H1 (cell line): ENCODE results near the gene FXYD7. TPM values are rescaled to one million over a fixed set of nuclear protein-coding genes. Genes with fewer than 3 reads are reported as not detected.

Experiments used
- ATF2 ChIP-seq: IDR thresholded peaks from 2 replicates; pipeline ENCODE4 v1.6.1; 2012; ENCODE audit warnings: low read length, inconsistent platforms
- YY1 ChIP-seq: IDR thresholded peaks from 2 replicates; pipeline ENCODE4 v1.6.1; 2011; ENCODE audit warnings: low read depth, mild to moderate bottlenecking, low read length
- polyA plus RNA-seq, 7 experiments: library from polyadenylated mRNA; depleted of rRNA in 3 of 7; stranded (reverse) in 5 of 7; unstranded in 2 of 7; fragments of >200 nt in 5 of 7; fragments of 200-250 nt in 2 of 7; gene quantifications; 1 replicate in 5 of 7; 2 replicates in 1 of 7; 4 replicates in 1 of 7; pipeline versions ENCODE4 v1.2.1 to v1.2.3, GENCODE V29; 2011 to 2013; ENCODE audit warnings: missing spikeins in 2 of 7, mixed read lengths in 2 of 7
- total RNA-seq: library from RNA; stranded (reverse); fragmentation: NEBNext Ultra II Directional; extraction: Animal tissue kit (Norgen Biotek cat#: 25700); gene quantifications from 2 replicates; pipeline ENCODE4 v1.2.1, GENCODE V29; 2021

FXYD7 gene
- total and polyA plus RNA-seq, 2 of the 8 experiments (the other 6 are each of a cell fraction or from before 2014, with no cell fraction given): 12.1 to 14.3 TPM

DNA sequence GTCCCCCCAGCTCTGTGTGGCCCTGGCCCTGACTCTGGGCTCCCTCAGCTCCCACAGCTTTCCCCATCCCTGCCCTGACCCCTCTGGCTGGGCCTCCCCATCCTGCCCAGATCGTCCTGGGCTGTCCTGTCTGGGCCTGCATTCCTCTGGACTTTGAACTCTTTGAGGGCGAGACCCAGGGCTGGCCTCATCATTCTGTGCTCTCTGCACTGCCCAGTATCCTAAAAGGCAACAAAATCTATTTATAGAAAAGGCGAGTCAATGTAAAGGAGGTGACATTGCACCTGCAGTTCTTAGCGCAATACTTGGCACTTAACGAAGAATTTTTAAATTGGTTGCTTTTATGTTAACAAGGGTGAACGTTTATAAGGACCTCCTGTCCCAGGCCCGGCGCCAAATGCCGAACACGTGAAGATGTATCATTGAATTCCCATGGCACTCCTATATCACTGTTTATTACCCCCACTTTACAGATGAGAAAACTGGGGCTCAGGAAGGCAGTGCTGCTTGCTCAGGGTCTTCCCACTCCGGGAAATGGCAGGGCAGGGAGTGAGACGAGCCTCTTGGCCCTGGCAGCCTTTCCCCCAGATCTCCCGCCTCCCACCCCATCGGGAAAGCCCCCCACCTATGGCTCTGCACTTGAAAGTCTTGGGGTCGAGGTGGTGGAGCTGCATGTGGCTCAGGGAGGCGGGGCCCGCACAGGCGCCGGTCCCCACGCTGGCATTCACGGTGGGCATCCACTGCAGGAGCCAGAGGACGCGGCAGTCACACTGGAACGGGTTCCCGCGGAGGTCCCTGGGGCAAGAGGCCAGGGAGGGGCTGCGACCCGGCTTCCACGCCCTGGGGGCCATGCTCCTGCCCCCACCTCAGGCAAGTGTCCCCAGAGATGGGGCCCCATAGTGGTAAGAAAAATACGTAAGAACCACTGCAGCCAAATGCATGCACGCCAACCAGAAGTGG lies 12.0 kb upstream of the FXYD7 start (continued):
- TF ChIP-seq ATF2: no peak
- no peak for TF ChIP-seq YY1
